ENCODE data around the gene ART1. TPM values are rescaled to one million over a fixed set of nuclear protein-coding genes. Genes with fewer than 3 reads are reported as not detected.

Gene ART1
- polyA plus RNA-seq, 1 donor (not counting 4 experiments of a cell fraction or from before 2014, with no cell fraction given) = not detected

- no peak overlapping the region for H3K27ac ChIP-seq (ENCODE audit: control insufficient read depth, insufficient read depth, low read length)
- dilution Hi-C loops (cut with MboI; ENCODE audit: extremely low pct_ligation_motif_present, low sequenced_read_pairs) = no loop called here
- no peaks in the 10 kb centered on the region for H4K20me1 ChIP-seq (ENCODE audit: control insufficient read depth, extremely low read depth, insufficient read depth, low read length)
- no peaks in the 10 kb centered on the region for H3K79me2 ChIP-seq (ENCODE audit: control insufficient read depth, insufficient read depth, low read length)
- FAIRE-seq = no peak
- H3K4me2 ChIP-seq (ENCODE audit: control insufficient read depth, extremely low read depth, insufficient read depth, low read depth, low read length) = no peak overlapping the region
- no peaks in the 10 kb centered on the region for H3K36me3 ChIP-seq (ENCODE audit: control insufficient read depth in 2 of 2, extremely low read depth in 1 of 2, insufficient read depth in 2 of 2, low read length in 2 of 2)
- no peak overlapping the region for H3K4me3 ChIP-seq (ENCODE audit: control insufficient read depth in 2 of 3, extremely low read depth in 1 of 3, insufficient read depth in 2 of 3, low read depth in 1 of 3, low read length in 3 of 3)
- TF ChIP-seq EZH2 (IDR thresholded peaks at IDR 0.05; ENCODE audit: low read length) = no peak
- TF ChIP-seq, protein P1, sequence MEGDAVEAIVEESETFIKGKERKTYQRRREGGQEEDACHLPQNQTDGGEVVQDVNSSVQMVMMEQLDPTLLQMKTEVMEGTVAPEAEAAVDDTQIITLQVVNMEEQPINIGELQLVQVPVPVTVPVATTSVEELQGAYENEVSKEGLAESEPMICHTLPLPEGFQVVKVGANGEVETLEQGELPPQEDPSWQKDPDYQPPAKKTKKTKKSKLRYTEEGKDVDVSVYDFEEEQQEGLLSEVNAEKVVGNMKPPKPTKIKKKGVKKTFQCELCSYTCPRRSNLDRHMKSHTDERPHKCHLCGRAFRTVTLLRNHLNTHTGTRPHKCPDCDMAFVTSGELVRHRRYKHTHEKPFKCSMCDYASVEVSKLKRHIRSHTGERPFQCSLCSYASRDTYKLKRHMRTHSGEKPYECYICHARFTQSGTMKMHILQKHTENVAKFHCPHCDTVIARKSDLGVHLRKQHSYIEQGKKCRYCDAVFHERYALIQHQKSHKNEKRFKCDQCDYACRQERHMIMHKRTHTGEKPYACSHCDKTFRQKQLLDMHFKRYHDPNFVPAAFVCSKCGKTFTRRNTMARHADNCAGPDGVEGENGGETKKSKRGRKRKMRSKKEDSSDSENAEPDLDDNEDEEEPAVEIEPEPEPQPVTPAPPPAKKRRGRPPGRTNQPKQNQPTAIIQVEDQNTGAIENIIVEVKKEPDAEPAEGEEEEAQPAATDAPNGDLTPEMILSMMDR (optimal IDR thresholded peaks at IDR 0.05 in 1 of 3, IDR thresholded peaks at IDR 0.05 in 1 of 3, conservative IDR thresholded peaks at IDR 0.05 in 1 of 3; ENCODE audit: extremely low read depth in 1 of 3, insufficient read depth in 2 of 3, low read length in 3 of 3) = no peak
- no peak overlapping the region for H3K9ac ChIP-seq (ENCODE audit: control insufficient read depth, extremely low read depth, insufficient read depth, low read length)
- H3K9me1 ChIP-seq (ENCODE audit: control insufficient read depth, extremely low read depth, insufficient read depth, low read length) = no peaks in the 10 kb centered on the region
- no peak overlapping the region for H2AFZ ChIP-seq (ENCODE audit: control insufficient read depth, low read length)
- no peak for DNase-seq (ENCODE audit: low read depth, low spot score)
- H3K27me3 ChIP-seq (ENCODE audit: control insufficient read depth, extremely low read depth, insufficient read depth, low read length) = no peaks in the 10 kb centered on the region
- no peaks in the 10 kb centered on the region for H3K9me3 ChIP-seq (ENCODE audit: control insufficient read depth, low read depth, low read length)
- peaks cover 10% of the 10 kb centered on the region for H3K4me1 ChIP-seq (ENCODE audit: control insufficient read depth, extremely low read depth, insufficient read depth, low read length)
Measured at GRCh38 chr11:3610846-3611245, 34.1 kb upstream of the ART1 start.

- Histone ChIP-seq H3K4me1 (ENCODE audit: control insufficient read depth, extremely low read depth, insufficient read depth, low read length) (peaks cover 17% of the 10 kb centered on the region), H3K9ac (ENCODE audit: control insufficient read depth, extremely low read depth, insufficient read depth, low read length) (no peak overlapping the region), H3K4me3 (ENCODE audit: control insufficient read depth in 2 of 3, extremely low read depth in 1 of 3, insufficient read depth in 2 of 3, low read depth in 1 of 3, low read length in 3 of 3) (no peak overlapping the region), H2AFZ (ENCODE audit: control insufficient read depth, low read length) (no peak overlapping the region), H3K27ac (ENCODE audit: control insufficient read depth, insufficient read depth, low read length) (no peak overlapping the region), H3K4me2 (ENCODE audit: control insufficient read depth, extremely low read depth, insufficient read depth, low read depth, low read length) (no peak overlapping the region), H3K27me3 (ENCODE audit: control insufficient read depth, extremely low read depth, insufficient read depth, low read length) (no peaks in the 10 kb centered on the region), H3K9me3 (ENCODE audit: control insufficient read depth, low read depth, low read length) (no peaks in the 10 kb centered on the region), H3K79me2 (ENCODE audit: control insufficient read depth, insufficient read depth, low read length) (no peaks in the 10 kb centered on the region), H3K9me1 (ENCODE audit: control insufficient read depth, extremely low read depth, insufficient read depth, low read length) (no peaks in the 10 kb centered on the region), H4K20me1 (ENCODE audit: control insufficient read depth, extremely low read depth, insufficient read depth, low read length) (no peaks in the 10 kb centered on the region), H3K36me3 (ENCODE audit: control insufficient read depth in 2 of 2, extremely low read depth in 1 of 2, insufficient read depth in 2 of 2, low read length in 2 of 2) (no peaks in the 10 kb centered on the region)
- FAIRE-seq (peak; percentile 20), DNase-seq (ENCODE audit: low read depth, low spot score) (no peak)
- dilution Hi-C loops (cut with MboI; ENCODE audit: extremely low pct_ligation_motif_present, low sequenced_read_pairs) = no loop called here
- TF ChIP-seq, protein P1 (optimal IDR thresholded peaks at IDR 0.05 in 1 of 3, IDR thresholded peaks at IDR 0.05 in 1 of 3, conservative IDR thresholded peaks at IDR 0.05 in 1 of 3; ENCODE audit: extremely low read depth in 1 of 3, insufficient read depth in 2 of 3, low read length in 3 of 3) = no peak
- no peak for TF ChIP-seq EZH2 (IDR thresholded peaks at IDR 0.05; ENCODE audit: low read length)
Measured at GRCh38 chr11:3611976-3612678, 32.8 kb upstream of the ART1 start.
